HG02943 (cell line): ENCODE measurements around the gene PHKA1.
"Not testable (repeated sequence)": the region's sequence is repeated elsewhere in the genome, so short reads cannot be mapped to it uniquely, and the experiment has no call there.

ENCODE experiments used
- ATAC-seq: cut with Tn5 transposase; IDR thresholded peaks from one replicate; pipeline ENCODE4 v1.9.1; 2021; ENCODE audit warnings: mild to moderate bottlenecking, low read depth, moderate library complexity; ENCODE audit not compliant: unreplicated experiment

The PHKA1 gene

GRCh38 chrX:72673951-72674350 is 40.2 kb downstream of the PHKA1 start:
- ATAC-seq: not testable (repeated sequence)

- ATAC-seq: not testable (repeated sequence)
Measured at GRCh38 chrX:72669508-72669907, 44.6 kb downstream of the PHKA1 start.

GRCh38 chrX:72666451-72666850 is 47.7 kb downstream of the PHKA1 start:
- no peak for ATAC-seq

GRCh38 chrX:72663737-72664136 is 50.4 kb downstream of the PHKA1 start:
- ATAC-seq: no peak

GRCh38 chrX:72662020-72662747 is 51.9 kb downstream of the PHKA1 start:
- no peak for ATAC-seq

GRCh38 chrX:72659723-72660122 is 54.4 kb downstream of the PHKA1 start:
- no peak for ATAC-seq

GRCh38 chrX:72652082-72652481 is 62.0 kb downstream of the PHKA1 start:
- no peak for ATAC-seq

GRCh38 chrX:72644946-72645345 is 69.2 kb downstream of the PHKA1 start:
- ATAC-seq: no peak

GRCh38 chrX:72641611-72642010 is 72.5 kb downstream of the PHKA1 start:
- no peak for ATAC-seq

- ATAC-seq: no peak
Measured at GRCh38 chrX:72635930-72636329, 78.2 kb downstream of the PHKA1 start.

- no peak for ATAC-seq
Measured at GRCh38 chrX:72634331-72634730, 79.8 kb downstream of the PHKA1 start.

- no peak for ATAC-seq
Measured at GRCh38 chrX:72630185-72630584, 83.9 kb downstream of the PHKA1 start.

- no peak for ATAC-seq
Measured at GRCh38 chrX:72624194-72624593, 89.9 kb downstream of the PHKA1 start.

- ATAC-seq: peak; percentile 65
Measured at GRCh38 chrX:72621625-72622485, 92.3 kb downstream of the PHKA1 start.

- ATAC-seq: peak; percentile 12
Measured at GRCh38 chrX:72621163-72621562, 92.9 kb downstream of the PHKA1 start.

GRCh38 chrX:72620550-72621145 is 93.5 kb downstream of the PHKA1 start:
- no peak for ATAC-seq

GRCh38 chrX:72609313-72609712 is 104.8 kb downstream of the PHKA1 start:
- no peak for ATAC-seq

GRCh38 chrX:72604705-72605104 is 109.4 kb downstream of the PHKA1 start:
- no peak for ATAC-seq

- ATAC-seq: no peak
Measured at GRCh38 chrX:72604112-72604511, 110.0 kb downstream of the PHKA1 start.

- not testable (repeated sequence) for ATAC-seq
Measured at GRCh38 chrX:72591038-72591437, 123.1 kb downstream of the PHKA1 start.

- no peak for ATAC-seq
Measured at GRCh38 chrX:72584163-72584562, 129.9 kb downstream of the PHKA1 start.
